GM12875 (cell line): ENCODE measurements around the gene CYP4F8.

ENCODE experiments used
- H3K4me3 ChIP-seq: one replicate; pipeline ENCODE4 v1.5.1; 2011; ENCODE audit warnings: low read depth, low read length, control low read depth
- TF ChIP-seq, protein P1 (sequence below): IDR thresholded peaks from 2 replicates; pipeline ENCODE4 v1.5.1; 2011; ENCODE audit warnings: low read depth, mild to moderate bottlenecking, control low read depth, inconsistent platforms, low read length, moderate library complexity, borderline replicate concordance; ENCODE audit not compliant: insufficient read depth

CYP4F8 gene

DNA sequence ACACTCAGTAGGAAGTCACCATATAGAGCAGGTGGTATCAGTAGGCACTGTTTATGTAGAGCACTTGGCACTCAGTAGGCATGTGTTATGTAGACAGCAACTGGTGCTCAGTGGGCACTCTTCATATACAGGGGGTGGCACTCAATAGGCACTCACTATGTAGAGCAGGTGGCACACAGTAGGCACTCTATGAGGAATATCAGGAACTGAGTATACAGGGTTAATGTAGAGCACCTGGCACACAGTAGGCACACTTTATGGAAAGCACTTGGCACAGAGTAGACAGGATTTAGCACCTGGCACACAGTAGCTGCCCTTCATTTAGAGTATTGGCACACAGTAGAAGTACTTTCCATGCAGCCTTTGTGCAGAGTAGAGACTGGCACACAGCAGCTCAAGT lies 24.6 kb downstream of the CYP4F8 start:
- no peak overlapping the region for H3K4me3 ChIP-seq
- TF ChIP-seq, protein P1, sequence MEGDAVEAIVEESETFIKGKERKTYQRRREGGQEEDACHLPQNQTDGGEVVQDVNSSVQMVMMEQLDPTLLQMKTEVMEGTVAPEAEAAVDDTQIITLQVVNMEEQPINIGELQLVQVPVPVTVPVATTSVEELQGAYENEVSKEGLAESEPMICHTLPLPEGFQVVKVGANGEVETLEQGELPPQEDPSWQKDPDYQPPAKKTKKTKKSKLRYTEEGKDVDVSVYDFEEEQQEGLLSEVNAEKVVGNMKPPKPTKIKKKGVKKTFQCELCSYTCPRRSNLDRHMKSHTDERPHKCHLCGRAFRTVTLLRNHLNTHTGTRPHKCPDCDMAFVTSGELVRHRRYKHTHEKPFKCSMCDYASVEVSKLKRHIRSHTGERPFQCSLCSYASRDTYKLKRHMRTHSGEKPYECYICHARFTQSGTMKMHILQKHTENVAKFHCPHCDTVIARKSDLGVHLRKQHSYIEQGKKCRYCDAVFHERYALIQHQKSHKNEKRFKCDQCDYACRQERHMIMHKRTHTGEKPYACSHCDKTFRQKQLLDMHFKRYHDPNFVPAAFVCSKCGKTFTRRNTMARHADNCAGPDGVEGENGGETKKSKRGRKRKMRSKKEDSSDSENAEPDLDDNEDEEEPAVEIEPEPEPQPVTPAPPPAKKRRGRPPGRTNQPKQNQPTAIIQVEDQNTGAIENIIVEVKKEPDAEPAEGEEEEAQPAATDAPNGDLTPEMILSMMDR, result no peak

DNA sequence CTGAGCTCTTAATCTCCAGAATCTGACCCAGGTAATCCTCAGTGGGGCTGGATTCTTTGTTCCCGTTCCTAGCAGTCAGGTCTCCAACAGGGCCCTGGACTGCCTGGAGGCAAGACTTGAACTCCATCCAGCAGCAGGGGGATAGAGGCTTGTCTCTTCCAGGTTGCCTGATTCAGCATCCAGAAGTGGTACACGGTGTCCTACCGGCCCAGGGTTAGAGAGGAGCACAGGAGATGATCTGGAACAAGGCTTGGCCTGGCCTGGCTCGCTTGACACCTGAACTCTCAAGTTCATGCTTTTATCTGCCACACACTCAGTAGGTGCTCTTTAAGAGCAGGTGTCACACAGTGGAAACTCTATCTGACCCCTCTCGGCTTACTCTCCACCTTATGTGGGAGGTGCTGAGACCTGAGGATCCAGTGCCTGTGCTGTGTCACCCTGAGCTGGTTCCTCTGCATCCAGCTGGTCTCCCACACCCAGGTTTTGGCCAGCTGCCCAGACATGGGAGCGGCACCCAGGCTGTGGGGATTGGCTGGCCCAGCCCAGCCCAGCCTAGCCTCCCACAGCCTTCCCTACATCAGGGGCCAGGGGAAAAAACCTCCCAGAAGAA lies 25.4 kb downstream of the CYP4F8 start, which contains the start of gene CYP4F3:
CYP4F3 (plus strand) TSS at position 604 of the 610 bp plus-strand sequence. CDS start 519 bp downstream, outside the sequence.
- TF ChIP-seq, protein P1, result no peak
- no peak within 1 kb of the TSS for H3K4me3 ChIP-seq

DNA sequence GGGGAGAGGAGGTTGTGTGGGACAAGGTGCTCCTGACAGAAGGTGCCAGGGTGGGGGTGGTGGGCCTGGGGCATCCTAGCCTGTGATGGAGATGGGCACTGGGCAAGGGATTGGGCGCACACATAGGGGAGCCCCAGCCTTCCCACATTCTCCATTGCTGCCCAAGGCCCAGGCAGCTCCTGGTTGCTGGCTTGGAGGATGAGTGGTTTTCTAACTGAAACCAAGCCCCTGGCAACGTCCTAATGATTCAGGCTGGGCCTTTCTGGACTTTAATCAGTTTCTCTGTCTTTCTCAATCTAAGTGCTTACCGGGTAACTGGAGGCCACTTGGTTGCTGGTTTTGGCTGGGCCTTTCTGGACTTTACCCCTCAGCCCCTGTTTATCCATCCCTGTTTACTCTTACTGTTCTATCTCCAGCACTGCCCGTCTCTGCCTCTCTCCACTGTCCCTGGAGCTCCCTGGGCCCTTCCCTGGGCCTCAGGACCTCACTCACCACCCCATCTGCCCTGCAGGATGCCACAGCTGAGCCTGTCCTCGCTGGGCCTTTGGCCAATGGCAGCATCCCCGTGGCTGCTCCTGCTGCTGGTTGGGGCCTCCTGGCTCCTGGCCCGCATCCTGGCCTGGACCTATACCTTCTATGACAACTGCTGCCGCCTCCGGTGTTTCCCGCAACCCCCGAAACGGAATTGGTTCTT lies 26.0 kb downstream of the CYP4F8 start:
- no peak overlapping the region for H3K4me3 ChIP-seq
- TF ChIP-seq, protein P1, result no peak

DNA sequence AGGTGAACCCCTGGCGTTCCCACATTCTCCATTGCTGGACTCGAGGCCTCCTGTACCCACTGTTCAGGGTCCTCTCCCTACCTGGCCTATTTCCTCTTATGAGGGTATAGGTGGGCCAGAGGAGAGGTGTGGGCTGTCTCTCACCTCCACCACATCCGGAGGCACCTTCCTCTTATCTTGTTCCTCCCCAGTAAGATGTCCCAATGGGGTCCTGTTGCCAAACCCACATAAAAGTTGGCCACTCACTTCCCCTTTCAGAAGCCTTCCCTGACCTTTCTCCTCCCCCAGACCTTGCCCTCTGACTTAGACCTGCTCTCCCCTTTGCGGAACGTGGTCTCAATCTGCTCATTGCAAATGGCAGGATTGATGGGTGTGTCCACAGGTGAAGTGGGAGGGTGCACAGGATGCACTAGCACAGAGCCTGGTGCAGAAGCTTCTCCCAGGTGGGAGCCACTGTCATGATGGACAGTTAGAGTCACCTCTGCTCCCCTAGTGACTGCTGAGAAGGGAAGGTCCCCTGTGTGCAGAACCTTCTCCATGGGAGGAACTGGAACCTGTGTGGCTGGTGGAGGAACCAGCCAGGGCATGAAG lies 27.0 kb downstream of the CYP4F8 start:
- TF ChIP-seq, protein P1, result no peak
- no peak overlapping the region for H3K4me3 ChIP-seq

DNA sequence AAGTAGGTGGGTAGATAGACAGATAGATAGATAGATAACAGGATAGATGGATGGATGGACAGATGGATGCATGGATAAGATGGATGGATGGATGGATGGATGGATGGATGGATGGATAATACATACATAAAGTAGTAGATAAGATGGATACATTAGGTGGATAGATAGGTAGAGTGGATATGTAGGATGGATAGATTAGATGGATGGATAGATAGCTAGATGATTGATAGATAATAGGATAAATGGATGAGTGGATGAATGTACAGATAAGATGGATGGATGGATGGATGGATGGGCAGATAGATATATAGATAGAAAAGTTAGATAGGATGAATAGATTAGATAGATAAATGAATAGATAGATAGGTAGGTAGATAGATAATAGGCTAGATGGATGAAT lies 27.8 kb downstream of the CYP4F8 start:
- TF ChIP-seq, protein P1, result no peak

DNA sequence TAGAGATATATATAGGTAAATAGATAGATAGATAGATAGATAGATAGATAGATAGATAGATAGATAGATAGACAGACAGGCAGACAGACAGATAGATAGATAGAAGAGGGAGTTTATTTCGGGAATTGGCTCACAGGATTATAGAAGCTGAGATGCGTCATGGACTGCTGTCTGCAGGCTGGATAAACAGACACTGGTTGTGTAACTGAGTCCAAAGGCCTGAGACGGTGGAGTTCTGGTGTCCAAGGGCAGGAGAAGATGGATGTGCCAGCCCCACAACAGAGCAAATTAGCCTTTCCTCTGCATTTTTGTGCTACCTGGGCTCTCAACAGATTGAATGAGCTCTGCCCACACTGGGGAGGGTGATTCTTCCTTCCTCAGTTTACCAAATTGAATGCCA lies 28.4 kb downstream of the CYP4F8 start:
- H3K4me3 ChIP-seq, result no peak overlapping the region
- TF ChIP-seq, protein P1, result no peak

More for the DNA sequence above, 27.8 kb downstream of the CYP4F8 start:
- no peak overlapping the region for H3K4me3 ChIP-seq

DNA sequence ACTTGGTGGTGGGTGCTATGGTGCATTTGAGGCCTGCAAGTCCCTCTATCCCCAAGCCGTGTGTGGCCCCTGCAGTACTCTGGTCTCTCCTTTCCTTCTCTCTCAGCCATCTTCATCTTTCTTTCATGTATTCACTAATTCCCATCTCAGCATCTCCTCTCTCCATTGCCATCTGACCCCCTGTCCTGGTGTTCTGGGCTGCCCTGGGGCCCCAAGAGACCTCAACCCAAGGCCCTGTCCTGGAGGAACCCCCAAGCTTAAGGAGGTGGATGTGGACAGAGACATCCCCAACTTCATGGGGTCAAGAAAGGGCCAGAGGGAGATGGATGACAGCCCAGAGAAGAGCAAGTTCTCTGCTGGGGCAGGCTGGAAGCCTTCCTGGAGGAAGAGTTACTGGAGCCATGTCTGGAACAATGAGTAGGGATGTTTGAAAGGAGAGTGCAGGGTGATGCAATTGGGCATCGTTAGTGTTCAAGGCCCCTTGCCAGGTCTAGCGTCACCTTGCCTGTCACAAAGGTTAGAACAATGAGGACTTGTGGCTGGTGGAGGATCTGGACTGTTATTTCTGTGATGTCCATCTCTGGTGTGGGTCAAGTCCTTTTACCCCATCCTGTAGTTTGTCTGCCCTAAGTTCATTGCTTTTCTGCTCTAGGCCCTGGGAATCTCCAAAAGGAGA lies 29.2 kb downstream of the CYP4F8 start:
- no peak overlapping the region for H3K4me3 ChIP-seq
- TF ChIP-seq, protein P1, result no peak
